Lung microvascular endothelial cell (primary cell): ENCODE results near the gene TRMT10B. TPM values are rescaled to one million over a fixed set of nuclear protein-coding genes. Genes with fewer than 3 reads are reported as not detected.
"Not testable (repeated sequence)": the region's sequence is repeated elsewhere in the genome, so short reads cannot be mapped to it uniquely, and the experiment has no call there.

Experiments used
- DNase-seq, 2 donors: peaks; one replicate each; pipeline versions ENCODE4 v3.0.0 to v3.0.0-alpha.2; 2010; ENCODE audit warnings: low read depth in 2 of 2
- total RNA-seq: library from RNA; depleted of rRNA; stranded (reverse); fragments of >200 nt; gene quantifications from 2 replicates; pipeline ENCODE4 v1.2.1, GENCODE V29; 2014

Gene TRMT10B
- total RNA-seq, 1 donor from 2014 or later: 2.2 TPM

GRCh38 chr9:37751186-37751585 lies 2.4 kb upstream of the TRMT10B start:
- DNase-seq: no peak

GRCh38 chr9:37751704-37752103 lies 1.9 kb upstream of the TRMT10B start:
- not testable (repeated sequence) for DNase-seq

GRCh38 chr9:37752112-37752511 lies 1.5 kb upstream of the TRMT10B start:
- DNase-seq: not testable (repeated sequence)

DNA sequence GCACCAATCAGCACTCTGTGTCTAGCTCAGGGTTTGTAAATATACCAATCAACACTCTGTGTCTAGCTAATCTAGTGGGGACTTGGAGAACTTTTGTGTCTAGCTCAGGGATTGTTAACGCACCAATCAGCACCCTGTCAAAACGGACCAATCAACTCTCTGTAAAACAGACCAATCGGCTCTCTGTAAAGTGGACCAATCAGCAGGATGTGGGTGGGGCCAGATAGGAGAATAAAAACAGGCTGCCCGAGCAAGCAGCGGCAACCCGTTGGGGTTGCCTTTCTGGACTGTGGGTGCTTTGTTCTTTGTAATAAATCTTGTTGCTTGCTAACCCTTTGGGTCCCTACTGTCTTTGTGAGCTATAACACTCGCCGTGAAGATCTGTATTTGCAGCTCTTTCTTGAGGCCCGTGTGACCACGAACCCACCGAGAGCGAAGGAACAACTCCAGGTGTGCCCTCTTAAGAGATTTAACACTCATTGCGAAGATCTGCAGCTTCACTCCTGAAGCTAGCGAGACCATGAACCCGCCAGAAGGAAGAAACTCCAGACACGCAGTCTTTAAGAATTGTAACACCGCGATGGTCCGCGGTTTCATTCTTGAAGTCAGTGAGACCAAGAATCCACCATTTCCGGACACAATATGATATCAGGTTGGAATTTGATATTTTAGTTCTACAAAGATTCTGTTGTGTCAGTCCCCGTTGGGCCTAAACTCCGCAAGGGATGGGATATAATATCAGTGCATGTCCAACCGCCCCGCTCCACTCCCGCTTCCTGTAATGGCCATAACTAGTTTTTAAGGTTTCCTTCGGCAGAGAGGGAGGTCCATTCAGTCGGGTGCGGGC lies 740 bp upstream of the TRMT10B start:
- no peak for DNase-seq

DNA sequence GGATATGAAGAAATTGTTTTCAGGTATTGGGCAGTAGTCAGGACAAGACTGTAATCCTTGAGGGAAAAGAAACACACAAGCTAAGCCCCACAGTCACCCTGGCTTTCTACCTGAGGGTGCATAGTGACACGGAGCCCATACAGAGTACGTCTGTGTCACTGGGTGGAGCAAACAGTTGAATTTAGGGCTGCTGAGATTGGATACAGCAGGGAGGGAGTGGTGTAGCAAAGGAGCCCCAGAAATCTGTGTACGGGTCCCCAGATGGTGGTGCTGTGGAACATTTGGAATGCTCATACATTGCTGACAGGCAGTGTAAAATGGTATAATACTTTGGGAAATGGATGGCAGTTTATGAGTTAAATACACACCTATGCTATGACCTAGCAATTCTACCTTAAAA lies 5.1 kb downstream of the TRMT10B start:
- DNase-seq: no peak

DNA sequence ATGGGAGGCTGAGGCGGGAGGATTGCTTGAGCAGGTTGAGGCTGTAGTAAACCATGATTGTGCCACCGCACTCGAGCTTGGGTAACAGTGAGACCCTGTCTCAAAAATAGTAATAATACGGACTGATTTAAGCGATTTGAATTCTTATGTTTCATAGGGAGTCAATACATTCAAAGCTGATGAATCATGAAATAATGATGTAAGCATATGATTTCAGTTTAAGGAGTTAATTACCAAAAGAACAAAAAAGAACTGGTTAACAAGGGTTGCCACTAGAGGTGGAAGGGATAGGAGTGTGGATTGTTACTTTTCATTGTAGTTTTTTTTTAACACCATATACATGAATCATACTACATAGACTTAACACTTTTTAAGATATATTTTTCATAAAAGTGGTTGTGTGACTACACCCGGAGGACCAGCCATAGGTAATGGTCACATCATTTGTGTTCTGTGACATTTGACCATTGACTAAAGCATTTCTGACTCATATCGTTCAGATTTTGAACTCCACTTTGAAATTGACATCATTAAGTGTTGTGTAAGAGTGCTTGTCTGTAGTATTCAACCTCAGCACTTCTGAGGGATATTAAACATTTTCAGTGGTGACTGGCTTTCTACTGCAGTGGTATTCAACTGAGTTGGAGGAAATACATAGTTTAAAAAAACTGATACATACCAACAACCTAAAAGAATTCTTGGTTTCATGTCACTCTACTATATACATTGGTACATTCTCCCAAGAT lies 7.0 kb downstream of the TRMT10B start:
- DNase-seq: no peak

GRCh38 chr9:37761511-37761910 lies 7.9 kb downstream of the TRMT10B start:
- peak in 1 of 2 donors; percentile 32 for DNase-seq

GRCh38 chr9:37765263-37765662 lies 11.7 kb downstream of the TRMT10B start:
- not testable (repeated sequence) for DNase-seq

GRCh38 chr9:37769306-37769705 lies 15.7 kb downstream of the TRMT10B start:
- DNase-seq: no peak

GRCh38 chr9:37769995-37770394 lies 16.4 kb downstream of the TRMT10B start:
- no peak for DNase-seq

DNA sequence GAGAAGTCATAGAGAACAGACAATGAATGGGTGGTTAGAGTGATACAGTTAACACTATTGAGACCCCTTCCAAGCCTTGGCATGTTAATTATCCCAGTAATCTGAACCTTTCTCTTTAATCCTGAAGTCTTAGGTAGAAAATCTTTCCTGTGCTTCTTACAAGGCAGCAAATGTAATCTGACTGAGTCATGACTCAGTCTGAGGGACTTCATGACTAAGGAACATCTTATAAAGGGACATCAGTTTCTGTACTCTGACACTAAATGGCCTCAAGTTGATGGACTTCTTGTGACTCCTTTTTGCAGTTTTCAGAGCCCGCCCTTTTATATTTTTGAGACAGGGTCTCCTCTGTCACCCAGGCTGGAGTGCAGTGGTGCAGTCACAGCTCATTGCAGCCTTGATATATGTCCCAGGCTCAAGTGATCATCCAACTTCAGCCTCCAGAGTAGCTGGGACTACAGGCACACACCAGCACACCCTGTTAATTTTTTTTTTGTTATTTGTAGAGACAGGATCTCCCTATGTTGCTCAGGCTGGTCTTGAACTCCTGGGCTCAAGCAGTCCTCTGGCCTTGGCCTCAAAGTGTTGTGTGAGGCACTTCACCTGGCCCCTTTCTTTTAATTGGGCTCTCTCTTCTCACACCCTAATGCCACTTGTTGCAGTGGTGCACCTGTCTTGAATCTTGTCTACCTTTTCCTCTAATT lies 21.8 kb downstream of the TRMT10B start:
- no peak for DNase-seq

DNA sequence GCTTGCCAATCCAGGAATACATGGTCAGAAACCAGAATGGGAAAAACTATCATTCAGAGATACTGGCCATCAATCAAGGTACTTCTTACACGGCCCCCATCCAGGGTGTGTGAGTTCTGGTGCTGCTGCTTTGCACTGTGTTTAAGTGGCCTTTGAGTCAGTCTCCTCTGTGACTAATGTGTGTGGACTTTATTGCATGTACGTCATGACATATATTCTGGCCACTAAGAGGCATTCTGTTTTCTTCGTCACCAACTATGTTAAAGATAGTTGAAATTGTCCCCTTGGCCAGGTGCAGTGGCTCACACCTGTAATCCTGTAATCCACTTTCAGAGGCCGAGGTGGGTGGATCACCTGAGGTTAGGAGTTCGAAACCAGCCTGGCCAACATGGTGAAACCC lies 22.7 kb downstream of the TRMT10B start:
- no peak for DNase-seq

DNA sequence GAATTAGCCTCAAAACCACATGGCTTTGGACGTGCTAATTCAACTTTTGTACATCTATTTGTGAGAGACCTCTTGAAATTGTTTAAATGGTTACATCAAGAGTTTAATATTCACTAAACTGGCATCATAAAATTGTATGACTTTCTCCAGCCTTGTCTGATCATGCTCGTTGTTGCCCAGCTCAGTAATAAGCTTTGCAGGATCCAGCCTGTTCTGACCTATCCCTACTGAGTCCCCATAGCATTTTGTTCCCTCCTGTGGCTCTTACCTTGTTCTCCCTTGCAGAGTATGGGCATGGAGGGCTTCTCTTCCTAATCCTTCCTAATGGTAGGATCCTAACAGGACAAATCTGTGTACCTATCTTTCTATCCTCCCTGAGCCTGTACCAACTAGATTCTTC lies 24.9 kb downstream of the TRMT10B start:
- DNase-seq: no peak

DNA sequence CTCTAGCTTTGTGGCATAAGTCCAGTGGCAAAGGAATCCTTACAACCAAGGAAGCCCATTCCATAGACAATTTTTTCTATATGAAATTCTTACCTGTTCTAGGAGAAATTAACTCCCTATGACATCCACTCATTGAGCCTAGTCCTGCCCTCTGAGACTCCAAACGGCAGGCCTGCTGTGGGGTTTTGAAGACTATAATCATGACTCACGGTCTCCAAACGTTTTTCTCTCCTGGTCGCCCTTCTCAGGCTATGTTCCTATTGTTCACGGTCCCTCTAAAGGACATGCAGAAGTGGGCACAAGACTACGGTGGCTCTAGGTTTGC lies 30.6 kb downstream of the TRMT10B start:
- peak in 1 of 2 donors; percentile 41 for DNase-seq

GRCh38 chr9:37784616-37785483 lies 31.2 kb downstream of the TRMT10B start, which contains the start of gene EXOSC3:
TSS of gene EXOSC3 (minus strand) at chr9:37785064. CDS start at chr9:37785044, 20 bp downstream.
- peak; percentile 94 to 95 for DNase-seq

DNA sequence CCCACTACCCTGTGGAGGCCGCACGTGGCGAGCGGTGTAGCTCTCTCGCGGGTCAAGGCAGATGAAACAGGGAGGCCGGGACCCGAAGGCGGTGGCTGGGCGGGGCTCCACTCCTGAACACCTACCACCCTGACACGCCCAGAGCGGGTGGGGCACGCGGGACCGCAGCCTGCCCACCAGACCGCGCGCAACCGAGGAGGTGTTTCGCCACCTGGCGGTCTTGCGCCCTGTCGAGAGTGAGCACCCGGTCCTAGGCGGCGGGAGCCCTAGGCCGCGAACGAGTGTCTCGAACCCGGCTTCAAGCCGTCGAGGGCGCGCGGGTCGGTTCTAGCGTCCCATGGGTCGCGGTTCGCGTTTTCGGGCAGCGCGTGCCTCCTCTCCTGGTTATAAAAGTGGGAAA lies 33.5 kb downstream of the TRMT10B start:
- no peak for DNase-seq

DNA sequence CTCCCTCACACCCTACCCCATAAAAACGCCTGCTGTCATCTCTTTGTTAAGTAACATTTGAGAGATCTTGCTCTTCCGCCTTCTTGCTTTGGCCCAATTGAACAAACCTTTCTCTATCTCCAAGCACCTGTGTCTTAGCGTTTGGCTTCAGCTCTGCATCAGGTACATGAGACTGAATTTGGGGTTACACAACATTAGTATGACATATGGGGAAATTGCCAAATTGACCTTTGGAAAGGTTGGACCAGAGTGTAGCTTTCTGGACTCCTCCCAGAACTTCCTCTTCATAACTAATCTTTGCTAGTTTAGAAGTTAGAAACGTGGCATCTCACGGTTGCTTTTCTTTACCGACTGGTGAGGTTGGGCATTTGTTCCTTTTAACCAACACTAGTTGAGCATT lies 34.7 kb downstream of the TRMT10B start:
- no peak for DNase-seq

DNA sequence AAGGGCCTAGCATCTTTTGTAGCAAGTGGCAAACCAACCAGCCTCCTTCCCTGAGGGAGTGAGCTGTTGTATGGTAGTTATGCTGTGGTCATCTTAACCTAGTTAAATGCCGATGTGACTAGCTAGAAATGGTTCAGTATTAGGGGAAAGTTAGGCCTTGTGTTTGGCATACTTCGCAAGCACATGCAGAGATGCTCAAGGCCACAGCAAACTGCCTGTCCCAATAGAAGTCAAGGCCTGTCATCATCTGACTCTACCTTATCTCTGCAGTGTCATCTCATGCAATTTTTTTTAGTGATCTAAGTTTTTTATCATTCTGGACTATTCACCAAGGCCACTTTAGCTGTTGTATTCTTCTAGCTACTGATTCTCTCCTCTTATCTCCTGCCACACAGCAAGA lies 36.5 kb downstream of the TRMT10B start:
- no peak for DNase-seq

GRCh38 chr9:37792122-37792521 lies 38.5 kb downstream of the TRMT10B start:
- DNase-seq: no peak

- DNase-seq: no peak
These were observed 42.6 kb downstream of the TRMT10B start for GRCh38 chr9:37796232-37796631.

GRCh38 chr9:37798677-37799076 lies 45.1 kb downstream of the TRMT10B start:
- DNase-seq: no peak
